GM12865 (cell line): Measurements from ENCODE around the gene PTPN12.

Experiments used
- DNase-seq: peaks from one replicate; pipeline ENCODE4 v3.0.0; 2010; ENCODE audit warnings: low read depth
- H3K4me3 ChIP-seq: 2 replicates; pipeline ENCODE4 v1.5.1; 2011; ENCODE audit warnings: mild to moderate bottlenecking, low read depth, low read length, control low read depth
- TF ChIP-seq, protein P1 (sequence below): IDR thresholded peaks from 2 replicates; pipeline ENCODE4 v1.5.1; 2011; ENCODE audit warnings: low read length, control low read depth, low read depth, inconsistent platforms; ENCODE audit not compliant: insufficient read depth; ENCODE audit errors: missing control alignments

PTPN12 gene

DNA sequence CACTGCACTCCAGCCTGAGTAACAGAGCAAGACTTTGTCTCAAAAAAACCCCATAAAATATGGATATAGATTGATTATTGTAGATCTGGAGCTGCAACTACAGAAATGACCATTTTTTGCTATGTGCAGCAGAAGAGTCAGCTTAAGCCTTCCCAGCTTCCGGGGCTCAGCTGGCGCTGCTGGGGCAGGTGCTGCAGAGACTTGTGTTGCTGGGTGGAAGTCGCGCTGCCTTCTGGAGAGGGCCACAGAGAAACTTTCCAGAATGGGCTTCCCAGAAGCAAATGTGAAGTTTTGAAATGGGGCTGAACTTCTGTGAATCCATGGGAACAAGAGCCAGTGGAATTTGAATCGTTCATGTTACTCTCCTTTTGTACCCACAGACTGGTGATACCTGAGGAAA, 121.8 kb downstream of the PTPN12 start:
- no peak overlapping the region for H3K4me3 ChIP-seq
- DNase-seq: no peak
- TF ChIP-seq, protein P1, sequence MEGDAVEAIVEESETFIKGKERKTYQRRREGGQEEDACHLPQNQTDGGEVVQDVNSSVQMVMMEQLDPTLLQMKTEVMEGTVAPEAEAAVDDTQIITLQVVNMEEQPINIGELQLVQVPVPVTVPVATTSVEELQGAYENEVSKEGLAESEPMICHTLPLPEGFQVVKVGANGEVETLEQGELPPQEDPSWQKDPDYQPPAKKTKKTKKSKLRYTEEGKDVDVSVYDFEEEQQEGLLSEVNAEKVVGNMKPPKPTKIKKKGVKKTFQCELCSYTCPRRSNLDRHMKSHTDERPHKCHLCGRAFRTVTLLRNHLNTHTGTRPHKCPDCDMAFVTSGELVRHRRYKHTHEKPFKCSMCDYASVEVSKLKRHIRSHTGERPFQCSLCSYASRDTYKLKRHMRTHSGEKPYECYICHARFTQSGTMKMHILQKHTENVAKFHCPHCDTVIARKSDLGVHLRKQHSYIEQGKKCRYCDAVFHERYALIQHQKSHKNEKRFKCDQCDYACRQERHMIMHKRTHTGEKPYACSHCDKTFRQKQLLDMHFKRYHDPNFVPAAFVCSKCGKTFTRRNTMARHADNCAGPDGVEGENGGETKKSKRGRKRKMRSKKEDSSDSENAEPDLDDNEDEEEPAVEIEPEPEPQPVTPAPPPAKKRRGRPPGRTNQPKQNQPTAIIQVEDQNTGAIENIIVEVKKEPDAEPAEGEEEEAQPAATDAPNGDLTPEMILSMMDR: no peak

GRCh38 chr7:77661816-77662215, 124.7 kb downstream of the PTPN12 start:
- no peak for DNase-seq
- H3K4me3 ChIP-seq: no peak overlapping the region
- TF ChIP-seq, protein P1: no peak

GRCh38 chr7:77662869-77663268, 125.8 kb downstream of the PTPN12 start:
- DNase-seq: no peak
- TF ChIP-seq, protein P1: no peak
- H3K4me3 ChIP-seq: no peak overlapping the region

DNA sequence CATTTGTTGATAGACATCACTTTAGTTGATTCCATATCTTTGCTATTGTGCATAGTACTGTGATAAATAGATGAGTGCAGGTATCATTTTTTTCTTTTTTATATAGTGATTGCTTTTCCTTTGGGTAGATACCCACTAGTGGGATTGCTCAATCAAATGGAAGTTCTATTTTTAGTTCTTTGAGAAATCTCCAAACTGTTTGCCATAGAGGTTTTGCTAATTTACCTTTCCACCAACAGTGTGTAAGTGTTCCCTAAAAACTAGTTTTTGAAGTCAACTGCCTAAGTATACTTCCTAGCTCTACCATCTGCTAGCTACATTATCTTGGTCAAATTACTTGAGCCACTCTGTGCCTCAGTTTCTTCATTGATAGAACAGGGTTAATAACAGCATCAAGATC, 127.6 kb downstream of the PTPN12 start:
- TF ChIP-seq, protein P1: no peak
- no peak for DNase-seq
- no peak overlapping the region for H3K4me3 ChIP-seq

DNA sequence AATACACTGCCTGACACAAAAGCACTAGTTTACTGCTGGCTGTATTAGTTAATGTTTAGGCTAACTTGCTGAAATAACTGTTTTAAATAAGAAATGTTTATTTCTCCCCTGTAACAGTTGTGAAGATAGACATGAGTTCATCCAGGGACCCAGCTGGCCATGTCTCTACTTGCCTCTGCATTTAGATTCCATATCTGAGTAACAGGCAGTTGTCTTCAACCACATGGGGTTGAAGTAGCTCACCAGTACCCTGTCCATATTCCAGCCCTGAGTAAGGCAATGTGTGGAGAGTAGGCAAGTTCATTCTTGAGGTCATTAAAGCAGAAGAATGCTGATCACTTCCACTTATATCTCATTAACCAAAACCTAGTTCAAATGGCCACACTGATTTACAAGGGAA, 128.1 kb downstream of the PTPN12 start:
- H3K4me3 ChIP-seq: no peak overlapping the region
- TF ChIP-seq, protein P1: no peak
- no peak for DNase-seq

GRCh38 chr7:77667459-77668086, 130.5 kb downstream of the PTPN12 start:
- TF ChIP-seq, protein P1: no peak
- no peak for DNase-seq
- H3K4me3 ChIP-seq: no peak overlapping the region

GRCh38 chr7:77674878-77675277, 137.8 kb downstream of the PTPN12 start:
- H3K4me3 ChIP-seq: no peak overlapping the region
- TF ChIP-seq, protein P1: no peak
- peak; percentile 42 for DNase-seq
